Caco-2 (cell line): ENCODE measurements around the gene C19orf47. TPM values are rescaled to one million over a fixed set of nuclear protein-coding genes. Genes with fewer than 3 reads are reported as not detected.

ENCODE experiments used
- BruUV-seq: library from RNA; stranded (reverse); fragments of 400-500 nt; replicated peaks from 2 replicates; lab custom pipeline; 2021; lab: Mats Ljungman, UMichigan
- CTCF ChIA-PET: fragments of 300-600 bp; sonication (Branson Sonifier 250); formaldehyde crosslinking; loops from one replicate; lab custom pipeline; 2022; ENCODE audit warnings: antibody characterized with exemption; lab: Charles Lee
- POLR2A ChIA-PET: fragments of 300-600 bp; sonication (Branson Sonifier 250); formaldehyde crosslinking; loops from one replicate; lab custom pipeline; 2022; ENCODE audit warnings: antibody characterized with exemption; lab: Charles Lee
- DNase-seq, 2 experiments: peaks; one replicate each; pipeline versions ENCODE4 v3.0.0 to v3.0.0-alpha.2; 2020 to 2022
- H3K27me3 ChIP-seq: replicated peaks from 2 replicates; pipeline ENCODE4 v1.6.0; 2011; ENCODE audit warnings: low read length; ENCODE audit not compliant: control insufficient read depth, insufficient read depth
- H3K36me3 ChIP-seq: 2 replicates; pipeline ENCODE4 v1.5.1; 2011; ENCODE audit warnings: low read length; ENCODE audit not compliant: control insufficient read depth, insufficient read depth
- H3K4me1 ChIP-seq: fragments of 250-450 bp; sonication (Bioruptor Pico); 2 replicates; pipeline ENCODE4 v1.5.1; 2020; ENCODE audit warnings: mild to moderate bottlenecking
- H3K4me3 ChIP-seq: 2 replicates; pipeline ENCODE4 v1.5.1; 2011; ENCODE audit warnings: low read depth, mild to moderate bottlenecking, control low read depth, low read length
- H3K9me3 ChIP-seq: fragments of 250-450 bp; sonication (Bioruptor Pico); 2 replicates; pipeline ENCODE4 v1.5.1; 2020; ENCODE audit warnings: mild to moderate bottlenecking, moderate library complexity
- H3K27ac Mint-ChIP-seq: one replicate; pipeline ENCODE4 v1.8.0; 2022; ENCODE audit warnings: mixed read lengths; ENCODE audit not compliant: unreplicated experiment
- H3K27me3 Mint-ChIP-seq: one replicate; pipeline ENCODE4 v1.8.0; 2022; ENCODE audit warnings: mixed read lengths; ENCODE audit not compliant: insufficient read depth, unreplicated experiment
- H3K36me3 Mint-ChIP-seq: one replicate; pipeline ENCODE4 v1.8.0; 2022; ENCODE audit warnings: mild to moderate bottlenecking, mixed read lengths; ENCODE audit not compliant: insufficient read depth, unreplicated experiment
- H3K4me1 Mint-ChIP-seq: one replicate; pipeline ENCODE4 v1.8.0; 2022; ENCODE audit warnings: low read depth, mixed read lengths; ENCODE audit not compliant: unreplicated experiment
- H3K4me3 Mint-ChIP-seq: one replicate; pipeline ENCODE4 v1.8.0; 2022; ENCODE audit warnings: mild to moderate bottlenecking, moderate library complexity, mixed read lengths; ENCODE audit not compliant: unreplicated experiment
- H3K9me3 Mint-ChIP-seq: one replicate; pipeline ENCODE4 v1.8.0; 2022; ENCODE audit warnings: mixed read lengths; ENCODE audit not compliant: unreplicated experiment
- CTCF ChIP-seq, 2 experiments: fragments of 200-600 bp in 1 of 2; IDR thresholded peaks; 1 replicate in 1 of 2; 2 replicates in 1 of 2; pipeline versions ENCODE4 v1.5.1 to v1.8.0; 2011 to 2022; ENCODE audit warnings: antibody characterized with exemption in 1 of 2, control low read depth in 1 of 2, inconsistent platforms in 1 of 2, low read depth in 1 of 2, low read length in 1 of 2, mild to moderate bottlenecking in 1 of 2, moderate library complexity in 1 of 2; ENCODE audit not compliant: insufficient read depth in 1 of 2, severe bottlenecking in 1 of 2, unreplicated experiment in 1 of 2
- intact Hi-C: fragments of 100-400 bp; cut with micrococcal nuclease; formaldehyde crosslinking; loops from one replicate; pipeline ENCODE4 v1.10.0; 2022; ENCODE audit not compliant: unreplicated experiment
- total RNA-seq: library from RNA; stranded (reverse); gene quantifications from 2 replicates; pipeline ENCODE4 v1.2.3, GENCODE V29; 2022

Gene C19orf47
- total RNA-seq, 1 experiment from 2014 or later = 28.3 TPM

GRCh38 chr19:40365613-40366401, 17.6 kb upstream of the C19orf47 start:
- intact Hi-C loops = no loop called here
- no TSS peak for BruUV-seq
- Mint-ChIP-seq H3K27ac (no peak overlapping the region), H3K27me3 (no peaks in the 10 kb centered on the region), H3K9me3 (no peaks in the 10 kb centered on the region), H3K4me1 (no peaks in the 10 kb centered on the region), H3K36me3 (peaks cover 10% of the 10 kb centered on the region), H3K4me3 (no peak overlapping the region)
- Histone ChIP-seq H3K36me3 (no peaks in the 10 kb centered on the region; the same call in 1 of the 2 replicates), H3K4me3 (no peak overlapping the region), H3K27me3 (no peaks in the 10 kb centered on the region), H3K9me3 (no peaks in the 10 kb centered on the region), H3K4me1 (no peaks in the 10 kb centered on the region)
- no peak for DNase-seq
- ChIA-PET CTCF (no interaction called here), POLR2A (interaction anchor here (0.6 kb wide), 1 partner anchor 1670 kb away, joined by 3 read pairs; no protein-coding TSS in a partner anchor)
- TF ChIP-seq CTCF (IDR thresholded peaks at IDR 0.05; ENCODE audit: insufficient read depth in 1 of 2, low read depth in 1 of 2, low read length in 1 of 2, severe bottlenecking in 1 of 2, unreplicated experiment in 1 of 2) = no peak

- no peak overlapping the region for H3K4me3 Mint-ChIP-seq
- POLR2A ChIA-PET = no interaction called here
Observed at GRCh38 chr19:40365010-40365409, 16.8 kb upstream of the C19orf47 start.

GRCh38 chr19:40363069-40363468, 14.9 kb upstream of the C19orf47 start:
- H3K9me3 ChIP-seq = no peaks in the 10 kb centered on the region
- H3K9me3 Mint-ChIP-seq = no peaks in the 10 kb centered on the region
- H3K27me3 Mint-ChIP-seq = no peaks in the 10 kb centered on the region
- no TSS peak for BruUV-seq
- no peak for DNase-seq
- H3K4me1 Mint-ChIP-seq = no peaks in the 10 kb centered on the region
- peak overlapping the region; percentile 9 for H3K27ac Mint-ChIP-seq
- no peaks in the 10 kb centered on the region for H3K27me3 ChIP-seq
- H3K4me3 Mint-ChIP-seq = no peak overlapping the region
- intact Hi-C loops = no loop called here
- TF ChIP-seq CTCF (IDR thresholded peaks at IDR 0.05; ENCODE audit: insufficient read depth in 1 of 2, low read depth in 1 of 2, low read length in 1 of 2, severe bottlenecking in 1 of 2, unreplicated experiment in 1 of 2) = no peak
- H3K36me3 ChIP-seq = no peaks in the 10 kb centered on the region
- ChIA-PET CTCF (no interaction called here), POLR2A (no interaction called here)
- H3K4me1 ChIP-seq = no peaks in the 10 kb centered on the region
- no peak overlapping the region for H3K4me3 ChIP-seq
- peaks cover 16% of the 10 kb centered on the region for H3K36me3 Mint-ChIP-seq

More at GRCh38 chr19:40365010-40365409, 16.8 kb upstream of the C19orf47 start:
- Histone ChIP-seq H3K4me3 (no peak overlapping the region), H3K27me3 (no peaks in the 10 kb centered on the region), H3K4me1 (no peaks in the 10 kb centered on the region), H3K36me3 (no peaks in the 10 kb centered on the region; the same call in 1 of the 2 replicates), H3K9me3 (no peaks in the 10 kb centered on the region)
- no peaks in the 10 kb centered on the region for H3K4me1 Mint-ChIP-seq
- DNase-seq = no peak
- H3K9me3 Mint-ChIP-seq = no peaks in the 10 kb centered on the region
- peaks cover 15% of the 10 kb centered on the region for H3K36me3 Mint-ChIP-seq
- intact Hi-C loops = no loop called here
- BruUV-seq = no TSS peak
- H3K27ac Mint-ChIP-seq = no peak overlapping the region
- TF ChIP-seq CTCF (IDR thresholded peaks at IDR 0.05; ENCODE audit: insufficient read depth in 1 of 2, low read depth in 1 of 2, low read length in 1 of 2, severe bottlenecking in 1 of 2, unreplicated experiment in 1 of 2) = no peak
- CTCF ChIA-PET = interaction anchor here (0.6 kb wide), 1 partner anchor 56 kb away, joined by 5 read pairs; no protein-coding TSS in a partner anchor
- no peaks in the 10 kb centered on the region for H3K27me3 Mint-ChIP-seq
